ENCODE data around the gene COMMD4. TPM values are rescaled to one million over a fixed set of nuclear protein-coding genes. Genes with fewer than 3 reads are reported as not detected.

COMMD4 gene
- total and polyA plus RNA-seq, 2 of the 4 experiments (the other 2 are of a cell fraction), result 91.2 to 133 TPM

DNA sequence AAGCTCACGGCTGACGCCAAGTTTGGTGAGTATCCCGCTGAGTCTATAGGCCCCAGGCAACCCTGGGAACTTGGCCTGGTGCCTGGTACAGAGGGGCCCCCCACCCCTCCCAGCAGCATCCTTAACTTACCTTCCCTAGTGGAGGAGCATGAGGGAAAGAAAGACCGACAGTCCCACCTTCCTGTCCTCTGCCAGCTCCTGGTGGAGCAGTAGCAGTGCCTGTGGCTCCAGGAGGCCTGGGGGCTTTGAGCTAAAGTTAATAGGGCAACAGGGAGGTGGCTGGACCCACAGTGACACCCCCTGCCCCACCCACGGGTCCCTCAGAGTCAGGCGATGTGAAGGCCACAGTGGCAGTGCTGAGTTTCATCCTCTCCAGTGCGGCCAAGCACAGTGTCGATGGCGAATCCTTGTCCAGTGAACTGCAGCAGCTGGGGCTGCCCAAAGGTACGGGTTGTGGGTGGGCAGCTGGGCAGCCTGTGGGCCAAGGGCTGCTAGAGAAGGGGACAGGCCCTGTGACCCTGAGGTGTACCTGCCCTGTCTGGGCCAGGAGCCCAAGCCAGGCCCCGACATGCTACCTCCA lies 2.9 kb downstream of the COMMD4 start:
- no peak overlapping the region for H2BK15ac ChIP-seq (ENCODE audit: low read depth, low read length)
- no peak overlapping the region for H2AK9ac ChIP-seq (replicated peaks; ENCODE audit: low read depth, low read length, poor library complexity)
- TF ChIP-seq CTCF (conservative IDR thresholded peaks at IDR 0.05; ENCODE audit: low read depth, low read length) (no peak), RAD21 (IDR thresholded peaks at IDR 0.05; ENCODE audit: low read length) (no peak), USF2 (IDR thresholded peaks at IDR 0.05; ENCODE audit: low read depth, low read length) (no peak), MAZ (IDR thresholded peaks at IDR 0.05; ENCODE audit: borderline replicate concordance, low read depth, low read length) (no peak), FOS (IDR thresholded peaks at IDR 0.05; ENCODE audit: low read depth, low read length) (no peak), BHLHE40 (IDR thresholded peaks at IDR 0.05; ENCODE audit: low read depth, low read length) (no peak), CHD1 (IDR thresholded peaks at IDR 0.05; ENCODE audit: low read depth, low read length) (no peak), RCOR1 (IDR thresholded peaks at IDR 0.05; ENCODE audit: insufficient replicate concordance, low read length) (no peak), NFE2L2 (IDR thresholded peaks at IDR 0.05; ENCODE audit: low read depth, low read length) (no peak), ELK1 (IDR thresholded peaks at IDR 0.05; ENCODE audit: borderline replicate concordance, low read depth, low read length) (no peak), CEBPB (IDR thresholded peaks at IDR 0.05; ENCODE audit: low read depth, low read length) (no peak), SMC3 (IDR thresholded peaks at IDR 0.05; ENCODE audit: low read depth, low read length) (no peak), MAFK (IDR thresholded peaks at IDR 0.05; ENCODE audit: low read depth, low read length) (no peak), POLR2A (IDR thresholded peaks at IDR 0.05; ENCODE audit: low read depth, low read length) (no peak), MXI1 (IDR thresholded peaks at IDR 0.05; ENCODE audit: borderline replicate concordance, low read depth, low read length) (no peak), RFX5 (IDR thresholded peaks at IDR 0.05; ENCODE audit: low read depth, low read length) (no peak)
- no peak overlapping the region for H2BK120ac ChIP-seq (ENCODE audit: low read depth, low read length)
- WGBS, 2 experiments (ENCODE audit: extremely low coverage in 2 of 2, insufficient read length in 1 of 2), result 100% methylated on average over 3 of the region's 11 CpGs; no CpG with 5 or more reads in 1 of the 2 experiments
- ChIA-PET CTCF (no interaction called here), POLR2A (ENCODE audit: unreplicated experiment) (no interaction called here)
- H2BK20ac ChIP-seq (ENCODE audit: low read depth, low read length), result no peak overlapping the region
- no TSS peak for BruUV-seq (replicated peaks)
- H3K56ac ChIP-seq (ENCODE audit: extremely low read depth, insufficient read depth, low read length), result no peak overlapping the region
- H3K9me1 ChIP-seq (ENCODE audit: insufficient read depth, low read length), result peaks cover 7% of the 10 kb centered on the region
- no peak overlapping the region for H3K23ac ChIP-seq (ENCODE audit: low read depth, low read length)
- no peak overlapping the region for H3K4me2 ChIP-seq (ENCODE audit: low read depth, low read length)
- ATAC-seq (ENCODE audit: low read depth), result no peak
- in situ Hi-C loops (cut with MboI; ENCODE audit: low sequenced_read_pairs), result no loop called here
- dilution Hi-C loops (cut with HindIII; ENCODE audit: low sequenced_read_pairs, unreplicated experiment), result no loop called here
- peaks cover 16% of the 10 kb centered on the region for H3K36me3 ChIP-seq (ENCODE audit: control insufficient read depth, insufficient read depth, low read length)
- H3K27ac ChIP-seq (ENCODE audit: insufficient read depth, low read length), result no peak overlapping the region
- no peak overlapping the region for H2AFZ ChIP-seq (replicated peaks; ENCODE audit: low read length, poor library complexity)
- no peak overlapping the region for H4K91ac ChIP-seq (ENCODE audit: insufficient read depth, low read depth, low read length)
- no peak overlapping the region for H3K4ac ChIP-seq (ENCODE audit: low read depth, low read length)
- H3K4me3 ChIP-seq (ENCODE audit: insufficient read depth, low read depth, low read length), result no peak overlapping the region
- intact Hi-C loops (cut with micrococcal nuclease), result no loop called here
- H3K79me1 ChIP-seq (ENCODE audit: low read depth in 1 of 2, low read length in 2 of 2), result peaks cover 8 to 17% of the 10 kb centered on the region in 2 experiments
- H3K4me1 ChIP-seq (ENCODE audit: control insufficient read depth, insufficient read depth, low read length), result peaks cover 9% of the 10 kb centered on the region; the same call in 1 of the 2 replicates
- no peak overlapping the region for H4K5ac ChIP-seq (ENCODE audit: low read depth, low read length)
- no peak overlapping the region for H3K18ac ChIP-seq (ENCODE audit: low read depth, low read length)
- no peak for DNase-seq
- no peaks in the 10 kb centered on the region for H3K9me3 ChIP-seq (ENCODE audit: control insufficient read depth, insufficient read depth, low read length)
- H2BK5ac ChIP-seq (ENCODE audit: low read depth, low read length, poor library complexity, severe bottlenecking), result no peak overlapping the region
- H3K9ac ChIP-seq (ENCODE audit: low read depth, low read length), result no peak overlapping the region
- H2AK5ac ChIP-seq (ENCODE audit: low read depth, low read length), result no peak overlapping the region
- no peaks in the 10 kb centered on the region for H3K27me3 ChIP-seq (ENCODE audit: control insufficient read depth, insufficient read depth, low read length)
- H4K8ac ChIP-seq (ENCODE audit: low read depth in 2 of 2, low read length in 2 of 2), result no peak overlapping the region
- H3K14ac ChIP-seq (replicated peaks; ENCODE audit: low read depth, low read length), result no peak overlapping the region
- H4K20me1 ChIP-seq (ENCODE audit: insufficient read depth, low read length), result no peaks in the 10 kb centered on the region

All from IMR-90 (cell line).